GM06990 (cell line): ENCODE results near the gene TBC1D22A.

ENCODE experiments used
- DNase-seq: peaks from one replicate; pipeline ENCODE4 v3.0.0-alpha.2; 2011; ENCODE audit not compliant: insufficient read length; ENCODE audit errors: extremely low read depth
- H3K27me3 ChIP-seq: replicated peaks from 2 replicates; pipeline ENCODE4 v1.6.0; 2011; ENCODE audit warnings: low read length; ENCODE audit not compliant: control insufficient read depth, insufficient read depth
- H3K36me3 ChIP-seq: 2 replicates; pipeline ENCODE4 v1.5.1; 2011; ENCODE audit warnings: low read length; ENCODE audit not compliant: control insufficient read depth, insufficient read depth
- H3K4me3 ChIP-seq: replicated peaks from 2 replicates; pipeline ENCODE4 v1.5.1; 2011; ENCODE audit warnings: low read depth, mild to moderate bottlenecking, control low read depth, low read length
- TF ChIP-seq, protein P1 (sequence below): IDR thresholded peaks from 2 replicates; pipeline ENCODE4 v1.5.1; 2011; ENCODE audit warnings: low read length, control low read depth, mild to moderate bottlenecking, inconsistent platforms; ENCODE audit not compliant: insufficient read depth, poor library complexity, severe bottlenecking

Gene TBC1D22A

DNA sequence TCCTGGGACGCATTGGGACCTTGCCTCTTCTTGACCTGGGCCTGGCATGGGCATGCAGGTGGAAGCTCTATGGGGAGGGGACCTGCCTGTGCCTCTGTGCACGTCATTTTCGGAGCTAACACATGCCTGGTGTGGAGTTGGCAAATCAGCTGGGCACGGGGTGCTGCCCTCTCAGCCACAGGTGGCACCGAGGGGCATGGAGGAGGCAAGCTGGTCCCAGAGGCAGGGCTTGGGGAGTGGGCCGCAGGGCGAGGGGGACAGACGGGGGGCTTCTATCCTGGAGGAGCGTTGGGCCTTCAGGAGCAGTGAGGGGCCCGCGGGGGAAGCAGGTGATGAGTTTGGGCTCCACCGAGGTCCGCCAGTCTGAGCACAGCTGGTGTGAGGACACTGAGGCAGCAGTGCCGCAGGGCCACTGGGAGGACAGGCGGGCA lies 362.0 kb downstream of the TBC1D22A start:
- no peaks in the 10 kb centered on the region for H3K27me3 ChIP-seq
- peaks cover 3% of the 10 kb centered on the region for H3K36me3 ChIP-seq
- DNase-seq, result no peak
- TF ChIP-seq, protein P1, sequence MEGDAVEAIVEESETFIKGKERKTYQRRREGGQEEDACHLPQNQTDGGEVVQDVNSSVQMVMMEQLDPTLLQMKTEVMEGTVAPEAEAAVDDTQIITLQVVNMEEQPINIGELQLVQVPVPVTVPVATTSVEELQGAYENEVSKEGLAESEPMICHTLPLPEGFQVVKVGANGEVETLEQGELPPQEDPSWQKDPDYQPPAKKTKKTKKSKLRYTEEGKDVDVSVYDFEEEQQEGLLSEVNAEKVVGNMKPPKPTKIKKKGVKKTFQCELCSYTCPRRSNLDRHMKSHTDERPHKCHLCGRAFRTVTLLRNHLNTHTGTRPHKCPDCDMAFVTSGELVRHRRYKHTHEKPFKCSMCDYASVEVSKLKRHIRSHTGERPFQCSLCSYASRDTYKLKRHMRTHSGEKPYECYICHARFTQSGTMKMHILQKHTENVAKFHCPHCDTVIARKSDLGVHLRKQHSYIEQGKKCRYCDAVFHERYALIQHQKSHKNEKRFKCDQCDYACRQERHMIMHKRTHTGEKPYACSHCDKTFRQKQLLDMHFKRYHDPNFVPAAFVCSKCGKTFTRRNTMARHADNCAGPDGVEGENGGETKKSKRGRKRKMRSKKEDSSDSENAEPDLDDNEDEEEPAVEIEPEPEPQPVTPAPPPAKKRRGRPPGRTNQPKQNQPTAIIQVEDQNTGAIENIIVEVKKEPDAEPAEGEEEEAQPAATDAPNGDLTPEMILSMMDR, result no peak
- no peak overlapping the region for H3K4me3 ChIP-seq

DNA sequence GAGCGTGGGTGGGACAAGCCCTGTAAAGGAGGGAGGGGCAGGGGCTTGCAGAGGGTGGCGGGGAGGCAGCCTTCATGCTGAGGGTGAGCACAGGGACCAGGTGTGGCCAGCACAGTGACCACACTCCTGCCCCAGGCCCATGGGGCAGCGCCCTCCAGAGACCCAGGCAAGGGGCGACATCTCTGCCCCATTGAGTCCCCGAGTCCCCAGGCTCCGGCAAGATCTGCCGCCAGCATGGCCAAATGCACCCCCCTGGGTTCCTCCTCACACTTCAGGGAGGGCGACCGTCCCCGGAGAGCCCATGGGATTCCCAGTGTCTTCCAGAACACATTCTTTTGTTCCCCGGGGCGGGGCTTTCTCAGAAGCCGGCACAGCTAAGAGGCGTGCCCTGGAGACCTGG lies 362.5 kb downstream of the TBC1D22A start:
- no peak overlapping the region for H3K4me3 ChIP-seq
- TF ChIP-seq, protein P1, result no peak
- DNase-seq, result no peak
- H3K36me3 ChIP-seq, result peaks cover 3% of the 10 kb centered on the region
- H3K27me3 ChIP-seq, result no peaks in the 10 kb centered on the region

DNA sequence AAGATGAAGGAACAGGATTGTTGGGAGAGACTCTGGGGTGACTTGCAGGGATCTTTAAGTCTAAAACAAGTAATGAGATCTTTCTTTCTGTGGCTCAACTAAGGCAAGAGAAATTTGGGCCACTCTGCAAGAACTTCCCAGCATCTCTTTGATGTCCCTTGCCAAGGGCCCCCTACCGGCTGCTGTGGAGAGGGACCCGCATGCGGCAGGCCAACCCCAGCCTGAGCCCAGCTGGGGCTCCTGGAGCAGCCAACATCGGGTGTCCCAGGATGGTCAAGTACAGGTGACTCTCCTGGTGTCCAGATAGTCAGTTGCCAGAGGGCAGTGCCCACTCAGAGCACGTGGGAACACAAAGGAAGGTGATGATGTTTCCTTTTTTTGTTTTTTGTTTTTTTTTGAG lies 363.2 kb downstream of the TBC1D22A start:
- DNase-seq, result no peak
- no peak overlapping the region for H3K4me3 ChIP-seq
- peaks cover 3% of the 10 kb centered on the region for H3K36me3 ChIP-seq
- H3K27me3 ChIP-seq, result no peaks in the 10 kb centered on the region
- TF ChIP-seq, protein P1, result no peak

DNA sequence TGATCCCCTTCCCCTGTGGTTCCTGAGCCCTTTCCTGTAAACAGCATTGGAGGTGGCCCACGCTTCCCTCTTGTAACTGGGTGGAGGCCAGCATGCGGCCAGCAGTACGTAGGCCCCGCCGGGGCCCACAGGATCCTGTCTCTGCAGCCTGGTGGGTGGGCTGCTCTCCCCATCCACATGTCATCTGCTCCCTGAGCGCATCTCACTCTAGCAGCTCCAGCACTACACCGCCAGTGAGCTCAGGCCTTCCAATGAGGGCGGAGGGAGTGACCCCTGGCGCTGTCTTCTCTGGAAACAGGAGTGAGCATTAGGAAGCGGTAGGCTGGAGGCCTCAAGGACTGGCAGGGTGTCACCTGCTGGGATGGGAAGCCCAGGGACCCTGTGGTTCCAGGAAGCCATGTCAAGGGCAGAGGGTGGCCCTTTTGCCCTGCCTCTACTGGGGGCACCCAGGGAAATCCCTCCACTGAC lies 363.9 kb downstream of the TBC1D22A start:
- H3K27me3 ChIP-seq, result no peaks in the 10 kb centered on the region
- TF ChIP-seq, protein P1, result no peak
- H3K36me3 ChIP-seq, result peaks cover 3% of the 10 kb centered on the region
- no peak overlapping the region for H3K4me3 ChIP-seq
- no peak for DNase-seq

DNA sequence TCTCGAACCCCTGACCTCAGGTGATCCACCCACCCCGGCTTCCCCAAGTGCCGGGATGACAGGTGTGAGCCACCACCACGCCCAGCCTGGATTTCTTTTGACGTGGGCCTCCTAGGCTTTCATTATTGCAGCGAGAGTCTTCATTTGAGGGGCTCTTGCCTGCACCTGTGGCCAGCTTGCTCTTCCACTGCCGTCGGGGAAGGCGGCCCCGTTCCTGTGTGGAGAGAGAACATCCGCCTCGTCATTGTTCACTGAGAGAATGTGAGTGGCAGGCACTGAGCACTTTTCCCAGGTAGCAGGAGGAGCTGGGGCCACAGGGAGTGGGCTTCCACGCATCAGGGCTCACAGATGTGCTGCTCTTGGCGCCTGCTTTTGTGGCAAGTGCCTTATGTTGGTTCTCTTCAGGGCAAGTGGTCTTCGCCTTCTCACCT lies 365.0 kb downstream of the TBC1D22A start:
- Histone ChIP-seq H3K27me3 (no peaks in the 10 kb centered on the region), H3K36me3 (peaks cover 3% of the 10 kb centered on the region), H3K4me3 (no peak overlapping the region)
- no peak for DNase-seq
- TF ChIP-seq, protein P1, result no peak

GRCh38 chr22:47128216-47128615 lies 365.8 kb downstream of the TBC1D22A start:
- H3K36me3 ChIP-seq, result peaks cover 3% of the 10 kb centered on the region
- no peak for DNase-seq
- H3K27me3 ChIP-seq, result no peaks in the 10 kb centered on the region
- TF ChIP-seq, protein P1, result no peak
- H3K4me3 ChIP-seq, result no peak overlapping the region
